H1 (cell line): ENCODE results near the gene PPP2R2C. TPM values are rescaled to one million over a fixed set of nuclear protein-coding genes. Genes with fewer than 3 reads are reported as not detected.

Source experiments
- ATF3 ChIP-seq: IDR thresholded peaks from 2 replicates; pipeline ENCODE4 v1.6.1; 2011; ENCODE audit warnings: low read depth, mild to moderate bottlenecking, low read length; ENCODE audit not compliant: insufficient read depth
- CEBPB ChIP-seq: IDR thresholded peaks from 2 replicates; pipeline ENCODE4 v1.6.1; 2012; ENCODE audit warnings: low read depth, low read length
- CHD7 ChIP-seq: fragments of 300-600 bp; sonication (generic); IDR thresholded peaks from 2 replicates; pipeline ENCODE4 v1.7.1; 2012; ENCODE audit warnings: low read length, moderate library complexity, mild to moderate bottlenecking, inconsistent platforms; ENCODE audit not compliant: insufficient replicate concordance
- EZH2 ChIP-seq: fragments of 200-600 bp; sonication (generic); IDR thresholded peaks from 2 replicates; pipeline ENCODE4 v1.7.1; 2012; ENCODE audit warnings: low read depth, mild to moderate bottlenecking, moderate library complexity, low read length, inconsistent platforms; ENCODE audit not compliant: severe bottlenecking
- JUN ChIP-seq: IDR thresholded peaks from 2 replicates; pipeline ENCODE4 v1.6.1; 2011; ENCODE audit warnings: low read depth, mild to moderate bottlenecking, improper control_type of control experiment, low read length
- SRF ChIP-seq: IDR thresholded peaks from 2 replicates; pipeline ENCODE4 v1.6.1; 2011; ENCODE audit warnings: mild to moderate bottlenecking, low read depth, low read length, moderate library complexity
- SUZ12 ChIP-seq: fragments of 200-600 bp; sonication (generic); IDR thresholded peaks from 2 replicates; pipeline ENCODE4 v1.6.1; 2012; ENCODE audit warnings: mild to moderate bottlenecking, inconsistent platforms, low read length, moderate library complexity, mixed read lengths
- TAF1 ChIP-seq: IDR thresholded peaks from 2 replicates; pipeline ENCODE4 v1.6.1; 2011; ENCODE audit warnings: mild to moderate bottlenecking, low read depth, low read length
- TBP ChIP-seq: IDR thresholded peaks from 2 replicates; pipeline ENCODE4 v1.6.1; 2011; ENCODE audit warnings: low read depth, low read length, improper control_type of control experiment
- polyA plus RNA-seq, 7 experiments: library from polyadenylated mRNA; depleted of rRNA in 3 of 7; stranded (reverse) in 5 of 7; unstranded in 2 of 7; fragments of >200 nt in 5 of 7; fragments of 200-250 nt in 2 of 7; gene quantifications; 1 replicate in 5 of 7; 2 replicates in 1 of 7; 4 replicates in 1 of 7; pipeline versions ENCODE4 v1.2.1 to v1.2.3, GENCODE V29; 2011 to 2013; ENCODE audit warnings: missing spikeins in 2 of 7, mixed read lengths in 2 of 7
- total RNA-seq: library from RNA; stranded (reverse); fragmentation: NEBNext Ultra II Directional; extraction: Animal tissue kit (Norgen Biotek cat#: 25700); gene quantifications from 2 replicates; pipeline ENCODE4 v1.2.1, GENCODE V29; 2021

The PPP2R2C gene
- total and polyA plus RNA-seq, 2 of the 8 experiments (the other 6 are each of a cell fraction or from before 2014, with no cell fraction given): 6.4 TPM

GRCh38 chr4:6275351-6275750, 197.1 kb downstream of the PPP2R2C start (continued):
- no peak for TF ChIP-seq CHD7
- TF ChIP-seq EZH2: no peak
- no peak for TF ChIP-seq SRF
- TF ChIP-seq TBP: no peak
- no peak for TF ChIP-seq SUZ12
- TF ChIP-seq CEBPB: no peak
- no peak for TF ChIP-seq ATF3
- no peak for TF ChIP-seq JUN
- no peak for TF ChIP-seq TAF1
